ENCODE measurements around the gene OR7G3. TPM values are rescaled to one million over a fixed set of nuclear protein-coding genes. Genes with fewer than 3 reads are reported as not detected.

OR7G3 gene
- total RNA-seq, 1 experiment from 2014 or later: not detected

GRCh38 chr19:9140159-9140874 lies 13.6 kb upstream of the OR7G3 start, which contains the start of gene ZNF317:
ZNF317 (plus strand) TSS chr19:9140397; CDS start chr19:9156017, 15,620 bp downstream.
- Histone ChIP-seq H3K4me3 (ENCODE audit: insufficient read depth, low read depth, low read length) (peak within 1 kb of the TSS; percentile 92), H3K27me3 (ENCODE audit: control insufficient read depth, insufficient read depth, low read length) (no peaks in the 10 kb centered on the region), H3K36me3 (replicated peaks; ENCODE audit: control insufficient read depth, insufficient read depth, low read length) (no peaks in the 10 kb centered on the region)
- DNase-seq: peak; percentile 80

- Histone ChIP-seq H3K4me3 (ENCODE audit: insufficient read depth, low read depth, low read length) (peak overlapping the region; percentile 92), H3K27me3 (ENCODE audit: control insufficient read depth, insufficient read depth, low read length) (no peaks in the 10 kb centered on the region), H3K36me3 (replicated peaks; ENCODE audit: control insufficient read depth, insufficient read depth, low read length) (no peaks in the 10 kb centered on the region)
- DNase-seq: no peak
Observed at GRCh38 chr19:9139609-9140158, 12.9 kb upstream of the OR7G3 start.

GRCh38 chr19:9132422-9132821 lies 5.7 kb upstream of the OR7G3 start:
- Histone ChIP-seq H3K4me3 (ENCODE audit: insufficient read depth, low read depth, low read length) (no peak overlapping the region), H3K36me3 (replicated peaks; ENCODE audit: control insufficient read depth, insufficient read depth, low read length) (no peaks in the 10 kb centered on the region), H3K27me3 (ENCODE audit: control insufficient read depth, insufficient read depth, low read length) (no peaks in the 10 kb centered on the region)
- no peak for DNase-seq

GRCh38 chr19:9130965-9131364 lies 4.2 kb upstream of the OR7G3 start:
- Histone ChIP-seq H3K4me3 (ENCODE audit: insufficient read depth, low read depth, low read length) (no peak overlapping the region), H3K36me3 (replicated peaks; ENCODE audit: control insufficient read depth, insufficient read depth, low read length) (no peaks in the 10 kb centered on the region), H3K27me3 (ENCODE audit: control insufficient read depth, insufficient read depth, low read length) (no peaks in the 10 kb centered on the region)
- DNase-seq: no peak

- Histone ChIP-seq H3K36me3 (replicated peaks; ENCODE audit: control insufficient read depth, insufficient read depth, low read length) (no peaks in the 10 kb centered on the region), H3K27me3 (ENCODE audit: control insufficient read depth, insufficient read depth, low read length) (no peaks in the 10 kb centered on the region), H3K4me3 (ENCODE audit: insufficient read depth, low read depth, low read length) (no peak overlapping the region)
- no peak for DNase-seq
Observed at GRCh38 chr19:9128171-9128570, 1.4 kb upstream of the OR7G3 start.

GRCh38 chr19:9116547-9116946 lies 10.2 kb downstream of the OR7G3 start:
- Histone ChIP-seq H3K36me3 (replicated peaks; ENCODE audit: control insufficient read depth, insufficient read depth, low read length) (no peaks in the 10 kb centered on the region), H3K27me3 (ENCODE audit: control insufficient read depth, insufficient read depth, low read length) (no peaks in the 10 kb centered on the region), H3K4me3 (ENCODE audit: insufficient read depth, low read depth, low read length) (no peak overlapping the region)
- no peak for DNase-seq

- no peak for DNase-seq
- Histone ChIP-seq H3K27me3 (ENCODE audit: control insufficient read depth, insufficient read depth, low read length) (no peaks in the 10 kb centered on the region), H3K36me3 (replicated peaks; ENCODE audit: control insufficient read depth, insufficient read depth, low read length) (no peaks in the 10 kb centered on the region), H3K4me3 (ENCODE audit: insufficient read depth, low read depth, low read length) (no peak within 1 kb of the TSS)
Observed at GRCh38 chr19:9115307-9115813, 11.4 kb downstream of the OR7G3 start, which contains the start of gene OR7G1. OR7G1 (minus strand) TSS chr19:9115763; CDS start chr19:9115763, 0 bp downstream.

GRCh38 chr19:9109959-9110358 lies 16.8 kb downstream of the OR7G3 start:
- H3K36me3 ChIP-seq (replicated peaks; ENCODE audit: control insufficient read depth, insufficient read depth, low read length): no peaks in the 10 kb centered on the region
- H3K4me3 ChIP-seq (ENCODE audit: insufficient read depth, low read depth, low read length): no peak overlapping the region

GRCh38 chr19:9107375-9107774 lies 19.4 kb downstream of the OR7G3 start, which contains the start of gene OR7G2:
OR7G2 (minus strand) TSS chr19:9107475; CDS start chr19:9103243, 4,232 bp downstream.
- no peaks in the 10 kb centered on the region for H3K27me3 ChIP-seq (ENCODE audit: control insufficient read depth, insufficient read depth, low read length)
- DNase-seq: no peak
- no peaks in the 10 kb centered on the region for H3K36me3 ChIP-seq (replicated peaks; ENCODE audit: control insufficient read depth, insufficient read depth, low read length)
- H3K4me3 ChIP-seq (ENCODE audit: insufficient read depth, low read depth, low read length): no peak within 1 kb of the TSS

More at GRCh38 chr19:9109959-9110358, 16.8 kb downstream of the OR7G3 start:
- H3K27me3 ChIP-seq (ENCODE audit: control insufficient read depth, insufficient read depth, low read length): no peaks in the 10 kb centered on the region
- no peak for DNase-seq

- Histone ChIP-seq H3K36me3 (replicated peaks; ENCODE audit: control insufficient read depth, insufficient read depth, low read length) (no peaks in the 10 kb centered on the region), H3K4me3 (ENCODE audit: insufficient read depth, low read depth, low read length) (no peak within 1 kb of the TSS), H3K27me3 (ENCODE audit: control insufficient read depth, insufficient read depth, low read length) (no peaks in the 10 kb centered on the region)
- DNase-seq: no peak
Observed at GRCh38 chr19:9086761-9087160, 40.0 kb downstream of the OR7G3 start, which contains the start of gene OR1M1. OR1M1 (plus strand) TSS chr19:9087061; CDS start chr19:9093245, 6,184 bp downstream.

GRCh38 chr19:9078651-9079050 lies 48.1 kb downstream of the OR7G3 start:
- Histone ChIP-seq H3K27me3 (ENCODE audit: control insufficient read depth, insufficient read depth, low read length) (no peaks in the 10 kb centered on the region), H3K36me3 (replicated peaks; ENCODE audit: control insufficient read depth, insufficient read depth, low read length) (no peaks in the 10 kb centered on the region), H3K4me3 (ENCODE audit: insufficient read depth, low read depth, low read length) (no peak overlapping the region)
- no peak for DNase-seq

GRCh38 chr19:9076901-9077300 lies 49.8 kb downstream of the OR7G3 start:
- no peak for DNase-seq
- Histone ChIP-seq H3K27me3 (ENCODE audit: control insufficient read depth, insufficient read depth, low read length) (no peaks in the 10 kb centered on the region), H3K4me3 (ENCODE audit: insufficient read depth, low read depth, low read length) (no peak overlapping the region), H3K36me3 (replicated peaks; ENCODE audit: control insufficient read depth, insufficient read depth, low read length) (no peaks in the 10 kb centered on the region)
